OCI-LY7 (cell line): Measurements from ENCODE around the gene RETREG1. TPM values are rescaled to one million over a fixed set of nuclear protein-coding genes. Genes with fewer than 3 reads are reported as not detected.

ENCODE experiments used
- BruUV-seq: library from RNA; stranded (reverse); fragments of 400-500 nt; replicated peaks from 2 replicates; lab custom pipeline; 2021; lab: Mats Ljungman, UMichigan
- CTCF ChIA-PET: fragments of 300-600 bp; sonication (Branson Sonifier 250); formaldehyde crosslinking; loops from one replicate; lab custom pipeline; 2022; ENCODE audit warnings: antibody characterized with exemption; ENCODE audit not compliant: unreplicated experiment; lab: Charles Lee
- POLR2A ChIA-PET: fragments of 300-600 bp; sonication (Branson Sonifier 250); formaldehyde crosslinking; loops from one replicate; lab custom pipeline; 2022; ENCODE audit warnings: antibody characterized with exemption; lab: Charles Lee
- DNase-seq: peaks from one replicate; pipeline ENCODE4 v3.0.0-alpha.2; 2015; ENCODE audit warnings: low spot score
- H2AFZ ChIP-seq: fragments of 200-600 bp; sonication (generic), shearing (Covaris generic); 2 replicates; pipeline ENCODE4 v1.6.1; 2014; ENCODE audit warnings: mild to moderate bottlenecking, antibody characterized with exemption, low read length, moderate library complexity
- H3K27ac ChIP-seq: fragments of 200-600 bp; sonication (generic); 2 replicates; pipeline ENCODE4 v1.5.1; 2014; ENCODE audit warnings: mixed run types, low read depth, mild to moderate bottlenecking, moderate library complexity, low read length, inconsistent platforms; ENCODE audit not compliant: poor library complexity, severe bottlenecking
- H3K36me3 ChIP-seq: fragments of 200-600 bp; sonication (generic); 2 replicates; pipeline ENCODE4 v1.6.1; 2014; ENCODE audit warnings: mild to moderate bottlenecking, antibody characterized with exemption, low read length, moderate library complexity, mixed read lengths; ENCODE audit not compliant: insufficient read depth
- H3K4me1 ChIP-seq: fragments of 200-600 bp; sonication (generic); 2 replicates; pipeline ENCODE4 v1.5.1; 2014; ENCODE audit warnings: mild to moderate bottlenecking, low read length; ENCODE audit not compliant: insufficient read depth, poor library complexity, severe bottlenecking
- H3K4me2 ChIP-seq: fragments of 200-600 bp; sonication (generic); 2 replicates; pipeline ENCODE4 v1.6.1; 2014; ENCODE audit warnings: mild to moderate bottlenecking, low read length
- H3K4me3 ChIP-seq: fragments of 200-600 bp; sonication (generic); 2 replicates; pipeline ENCODE4 v1.5.1; 2014; ENCODE audit warnings: mild to moderate bottlenecking, low read depth, low read length; ENCODE audit not compliant: poor library complexity, severe bottlenecking
- H3K79me2 ChIP-seq: fragments of 200-600 bp; sonication (generic); 2 replicates; pipeline ENCODE4 v1.6.1; 2016; ENCODE audit warnings: low read depth, mild to moderate bottlenecking, low read length, moderate library complexity, mixed read lengths; ENCODE audit not compliant: insufficient read depth
- H3K9me2 ChIP-seq: fragments of 200-600 bp; sonication (generic); 2 replicates; pipeline ENCODE4 v1.6.1; 2016; ENCODE audit warnings: mild to moderate bottlenecking, low read length, mixed read lengths; ENCODE audit not compliant: insufficient read depth
- H3K9me3 ChIP-seq: fragments of 200-600 bp; sonication (generic); 2 replicates; pipeline ENCODE4 v1.6.1; 2014; ENCODE audit warnings: mild to moderate bottlenecking, mixed run types, low read length, mixed read lengths
- H4K20me1 ChIP-seq: fragments of 200-600 bp; sonication (generic); 2 replicates; pipeline ENCODE4 v1.6.1; 2014; ENCODE audit warnings: mild to moderate bottlenecking, antibody characterized with exemption, low read length, moderate library complexity, mixed read lengths; ENCODE audit not compliant: insufficient read depth
- CTCF ChIP-seq: fragments of 200-600 bp; sonication (generic); conservative IDR thresholded peaks from 2 replicates; pipeline ENCODE4 v1.5.1; 2014; ENCODE audit warnings: mild to moderate bottlenecking, antibody characterized with exemption, low read length, moderate library complexity, mixed read lengths
- EZH2phosphoT487 ChIP-seq: fragments of 200-600 bp; sonication (generic); IDR thresholded peaks from 2 replicates; pipeline ENCODE4 v1.6.1; 2018; ENCODE audit warnings: low read depth, borderline replicate concordance, mild to moderate bottlenecking, mixed run types, antibody characterized with exemption, low read length, moderate library complexity, mixed read lengths
- intact Hi-C: fragments of 100-400 bp; cut with micrococcal nuclease; formaldehyde crosslinking; loops from one replicate; pipeline ENCODE4 v1.10.0; 2022; ENCODE audit not compliant: unreplicated experiment
- total RNA-seq, 2 experiments: library from RNA; depleted of rRNA in 1 of 2; stranded (reverse); fragments of >200 nt in 1 of 2; shearing (Covaris generic) in 1 of 2; gene quantifications; 2 replicates each; pipeline ENCODE4 v1.2.3, GENCODE V29; 2014 to 2022

The RETREG1 gene
- total RNA-seq, 2 experiments from 2014 or later, result 2.4 to 2.6 TPM

DNA sequence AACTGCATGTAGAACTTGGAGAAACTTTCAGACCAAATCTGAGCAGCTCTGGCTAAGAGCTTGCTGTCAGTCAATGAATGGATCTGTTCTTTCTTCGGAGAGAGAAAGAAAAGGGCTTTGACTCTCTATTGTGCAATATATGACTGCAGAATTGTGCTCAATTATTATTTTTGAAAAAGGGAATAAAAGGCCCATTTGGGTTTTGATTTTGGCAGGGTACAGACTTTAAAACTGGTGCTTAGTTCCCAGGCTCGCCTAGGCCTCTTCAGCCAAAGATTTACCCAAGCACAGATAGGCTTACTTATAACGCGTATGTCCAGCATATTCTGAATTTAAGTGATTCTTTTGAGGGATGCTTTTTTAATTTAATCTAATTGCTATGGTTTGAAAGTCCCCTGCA lies 59.3 kb downstream of the RETREG1 start:
- H4K20me1 ChIP-seq, result no peaks in the 10 kb centered on the region
- no TSS peak for BruUV-seq
- H2AFZ ChIP-seq, result no peak overlapping the region
- no peaks in the 10 kb centered on the region for H3K9me3 ChIP-seq
- DNase-seq, result no peak
- H3K9me2 ChIP-seq, result no peaks in the 10 kb centered on the region
- no peak overlapping the region for H3K4me2 ChIP-seq
- intact Hi-C loops, result no loop called here
- H3K4me3 ChIP-seq, result no peak overlapping the region
- ChIA-PET CTCF (no interaction called here), POLR2A (interaction anchor here (0.9 kb wide), 1 partner anchor 659 kb away, joined by 3 read pairs; no protein-coding TSS in a partner anchor)
- peaks cover 16% of the 10 kb centered on the region for H3K4me1 ChIP-seq
- no peaks in the 10 kb centered on the region for H3K36me3 ChIP-seq
- TF ChIP-seq EZH2phosphoT487 (no peak), CTCF (no peak)
- no peak overlapping the region for H3K27ac ChIP-seq
- H3K79me2 ChIP-seq, result no peaks in the 10 kb centered on the region

DNA sequence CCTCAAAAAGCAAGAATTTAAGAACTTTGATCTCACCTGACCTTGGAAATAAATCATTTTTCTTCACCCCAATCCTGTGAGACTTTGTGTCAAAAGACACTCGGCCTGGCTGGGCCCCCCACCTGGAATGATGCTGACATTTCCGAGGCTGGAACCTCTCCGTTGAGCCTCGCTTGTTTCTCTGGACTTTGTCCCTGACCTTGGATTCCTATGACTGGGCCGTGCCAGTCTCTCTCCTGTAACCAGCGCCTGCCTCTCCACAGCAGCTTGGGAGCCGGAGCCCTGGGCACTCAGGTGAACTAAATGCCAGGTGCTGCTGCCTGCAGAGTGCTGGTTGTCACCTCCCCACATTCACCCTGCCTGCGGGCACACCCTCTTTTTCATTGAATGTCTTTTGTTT lies 62.7 kb downstream of the RETREG1 start:
- no peaks in the 10 kb centered on the region for H3K36me3 ChIP-seq
- DNase-seq, result no peak
- intact Hi-C loops, result loop anchor here (5.0 kb wide), 1 partner anchor 392 kb away; no protein-coding TSS in a partner anchor
- CTCF ChIA-PET, result no interaction called here
- TF ChIP-seq EZH2phosphoT487, result no peak
- no peak for TF ChIP-seq CTCF
- no peaks in the 10 kb centered on the region for H3K9me3 ChIP-seq
- no peaks in the 10 kb centered on the region for H3K79me2 ChIP-seq
- POLR2A ChIA-PET, result no interaction called here
- H3K4me2 ChIP-seq, result no peak overlapping the region
- H2AFZ ChIP-seq, result no peak overlapping the region
- H3K9me2 ChIP-seq, result no peaks in the 10 kb centered on the region
- no TSS peak for BruUV-seq
- no peak overlapping the region for H3K4me3 ChIP-seq
- no peaks in the 10 kb centered on the region for H4K20me1 ChIP-seq
- peaks cover 18% of the 10 kb centered on the region for H3K4me1 ChIP-seq
- no peak overlapping the region for H3K27ac ChIP-seq

DNA sequence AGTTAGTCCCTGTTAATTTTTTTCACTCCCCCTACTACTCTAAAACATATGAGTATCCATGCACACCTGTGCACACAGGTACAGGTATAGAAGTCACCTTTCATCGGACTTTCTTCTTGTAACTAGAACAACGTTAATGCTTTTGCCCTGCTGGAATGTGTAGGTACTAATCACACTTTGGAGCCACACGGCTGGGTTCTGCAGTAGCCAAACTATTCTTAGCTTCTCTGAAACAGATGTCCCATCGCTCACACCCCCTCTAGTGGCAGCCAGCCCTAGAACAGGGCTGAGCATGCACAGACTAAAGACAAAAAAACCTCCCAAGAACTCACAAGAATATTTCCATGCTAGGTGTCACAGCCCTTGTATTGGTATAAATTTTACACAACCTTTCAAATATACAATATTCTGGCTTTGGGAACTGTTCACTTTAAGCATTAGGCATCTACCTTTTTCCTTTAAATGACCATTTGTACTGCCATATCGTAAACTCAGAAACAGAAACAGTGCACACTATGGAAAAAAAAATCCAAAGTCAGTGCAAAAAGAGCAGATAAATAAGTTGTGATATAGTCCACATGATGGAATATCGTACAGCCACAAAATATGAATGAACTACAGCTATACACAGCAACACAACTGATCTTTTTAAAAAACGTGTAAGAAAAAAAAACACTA lies 64.0 kb downstream of the RETREG1 start:
- peaks cover 18% of the 10 kb centered on the region for H3K4me1 ChIP-seq
- no TSS peak for BruUV-seq
- ChIA-PET CTCF (no interaction called here), POLR2A (interaction anchor here (0.6 to 0.9 kb wide), 2 partner anchors 88 to 223 kb away, joined by 3 to 4 read pairs; no protein-coding TSS in a partner anchor)
- H3K4me3 ChIP-seq, result no peak overlapping the region
- TF ChIP-seq EZH2phosphoT487 (no peak), CTCF (peak; percentile 90)
- H3K27ac ChIP-seq, result peak overlapping the region; percentile 9
- no peaks in the 10 kb centered on the region for H4K20me1 ChIP-seq
- DNase-seq, result peak; percentile 71
- intact Hi-C loops, result loop anchor here (2.0 to 5.0 kb wide), 2 partner anchors 64 to 391 kb away; no protein-coding TSS in a partner anchor
- no peaks in the 10 kb centered on the region for H3K79me2 ChIP-seq
- H3K9me3 ChIP-seq, result no peaks in the 10 kb centered on the region
- H3K36me3 ChIP-seq, result no peaks in the 10 kb centered on the region
- H3K4me2 ChIP-seq, result no peak overlapping the region
- no peaks in the 10 kb centered on the region for H3K9me2 ChIP-seq
- peak overlapping the region; percentile 36; the same call in 1 of the 2 replicates for H2AFZ ChIP-seq
